Measurements from ENCODE around the gene FAM43B.
"Not testable (repeated sequence)": the region's sequence is repeated elsewhere in the genome, so short reads cannot be mapped to it uniquely, and the experiment has no call there.

Gene FAM43B

GRCh38 chr1:20551945-20552727 is at the start of gene FAM43B:
FAM43B (plus strand) TSS chr1:20552573; CDS start chr1:20552974, 401 bp downstream.
- no peaks in the 10 kb centered on the region for H3K9me3 Mint-ChIP-seq

GRCh38 chr1:20505488-20505887 is 46.9 kb upstream of the FAM43B start:
- peaks cover 28% of the 10 kb centered on the region for H3K4me1 Mint-ChIP-seq (ENCODE audit: low read depth)
- no peaks in the 10 kb centered on the region for H3K9me3 Mint-ChIP-seq
- H3K27ac Mint-ChIP-seq = no peak overlapping the region
- H3K4me3 Mint-ChIP-seq = no peak overlapping the region
- no peaks in the 10 kb centered on the region for H3K27me3 Mint-ChIP-seq
- H3K36me3 Mint-ChIP-seq (ENCODE audit: low read depth) = peaks cover 14% of the 10 kb centered on the region

More at GRCh38 chr1:20551945-20552727, at the start of gene FAM43B:
- Mint-ChIP-seq H3K27me3 (peaks cover 34% of the 10 kb centered on the region), H3K4me3 (no peak within 1 kb of the TSS), H3K36me3 (ENCODE audit: low read depth) (no peaks in the 10 kb centered on the region), H3K27ac (no peak within 1 kb of the TSS), H3K4me1 (ENCODE audit: low read depth) (peaks cover 3% of the 10 kb centered on the region)

- Mint-ChIP-seq H3K9me3 (no peaks in the 10 kb centered on the region), H3K4me3 (peak overlapping the region; percentile 94), H3K36me3 (ENCODE audit: low read depth) (peaks cover 5% of the 10 kb centered on the region), H3K4me1 (ENCODE audit: low read depth) (peaks cover 28% of the 10 kb centered on the region), H3K27ac (peak overlapping the region; percentile 89), H3K27me3 (no peaks in the 10 kb centered on the region)
These were observed 45.2 kb upstream of the FAM43B start for GRCh38 chr1:20507248-20507563.

GRCh38 chr1:20507564-20508410 is 44.6 kb upstream of the FAM43B start, which contains the start of gene MUL1:
MUL1 (minus strand) TSS chr1:20508151; CDS start chr1:20508024, 127 bp downstream.
- Mint-ChIP-seq H3K9me3 (no peaks in the 10 kb centered on the region), H3K36me3 (ENCODE audit: low read depth) (peaks cover 5% of the 10 kb centered on the region), H3K4me3 (peak within 1 kb of the TSS; percentile 94), H3K27me3 (no peaks in the 10 kb centered on the region), H3K4me1 (ENCODE audit: low read depth) (peaks cover 28% of the 10 kb centered on the region), H3K27ac (peak within 1 kb of the TSS; percentile 89)

GRCh38 chr1:20508411-20508771 is 44.0 kb upstream of the FAM43B start:
- peak overlapping the region; percentile 94 for H3K4me3 Mint-ChIP-seq
- no peaks in the 10 kb centered on the region for H3K9me3 Mint-ChIP-seq
- no peaks in the 10 kb centered on the region for H3K27me3 Mint-ChIP-seq
- H3K27ac Mint-ChIP-seq = peak overlapping the region; percentile 89
- peaks cover 28% of the 10 kb centered on the region for H3K4me1 Mint-ChIP-seq (ENCODE audit: low read depth)
- H3K36me3 Mint-ChIP-seq (ENCODE audit: low read depth) = peaks cover 5% of the 10 kb centered on the region

- Mint-ChIP-seq H3K4me1 (ENCODE audit: low read depth) (peaks cover 6% of the 10 kb centered on the region), H3K36me3 (ENCODE audit: low read depth) (no peaks in the 10 kb centered on the region), H3K27me3 (peaks cover 10% of the 10 kb centered on the region), H3K27ac (no peak overlapping the region), H3K4me3 (no peak overlapping the region), H3K9me3 (no peaks in the 10 kb centered on the region)
These were observed 40.6 kb upstream of the FAM43B start for GRCh38 chr1:20511518-20512428.

- H3K27ac Mint-ChIP-seq; H3K4me3 Mint-ChIP-seq; H3K36me3 Mint-ChIP-seq (ENCODE audit: low read depth); H3K4me1 Mint-ChIP-seq (ENCODE audit: low read depth); H3K9me3 Mint-ChIP-seq: not testable (repeated sequence)
- H3K27me3 Mint-ChIP-seq = peaks cover 29% of the 10 kb centered on the region
These were observed 32.6 kb upstream of the FAM43B start for GRCh38 chr1:20519609-20520262.

GRCh38 chr1:20521960-20522861 is 30.2 kb upstream of the FAM43B start:
- Mint-ChIP-seq H3K27ac (no peak overlapping the region), H3K4me1 (ENCODE audit: low read depth) (peaks cover 3% of the 10 kb centered on the region), H3K27me3 (peaks cover 36% of the 10 kb centered on the region), H3K36me3 (ENCODE audit: low read depth) (no peaks in the 10 kb centered on the region), H3K4me3 (no peak overlapping the region), H3K9me3 (no peaks in the 10 kb centered on the region)

- peaks cover 3% of the 10 kb centered on the region for H3K4me1 Mint-ChIP-seq (ENCODE audit: low read depth)
- H3K27me3 Mint-ChIP-seq = peaks cover 56% of the 10 kb centered on the region
- no peaks in the 10 kb centered on the region for H3K36me3 Mint-ChIP-seq (ENCODE audit: low read depth)
- no peaks in the 10 kb centered on the region for H3K9me3 Mint-ChIP-seq
- H3K27ac Mint-ChIP-seq = no peak overlapping the region
- no peak overlapping the region for H3K4me3 Mint-ChIP-seq
These were observed 26.1 kb upstream of the FAM43B start for GRCh38 chr1:20526267-20526666.

GRCh38 chr1:20528221-20528620 is 24.2 kb upstream of the FAM43B start:
- Mint-ChIP-seq H3K4me3 (no peak overlapping the region), H3K9me3 (no peaks in the 10 kb centered on the region), H3K27me3 (peaks cover 57% of the 10 kb centered on the region), H3K36me3 (ENCODE audit: low read depth) (no peaks in the 10 kb centered on the region), H3K4me1 (ENCODE audit: low read depth) (no peaks in the 10 kb centered on the region), H3K27ac (no peak overlapping the region)

GRCh38 chr1:20530306-20530705 is 22.1 kb upstream of the FAM43B start:
- no peak overlapping the region for H3K4me3 Mint-ChIP-seq
- H3K9me3 Mint-ChIP-seq = no peaks in the 10 kb centered on the region
- H3K36me3 Mint-ChIP-seq (ENCODE audit: low read depth) = no peaks in the 10 kb centered on the region
- no peak overlapping the region for H3K27ac Mint-ChIP-seq
- H3K4me1 Mint-ChIP-seq (ENCODE audit: low read depth) = no peaks in the 10 kb centered on the region
- H3K27me3 Mint-ChIP-seq = peaks cover 62% of the 10 kb centered on the region

GRCh38 chr1:20530901-20531300 is 21.5 kb upstream of the FAM43B start:
- Mint-ChIP-seq H3K9me3 (no peaks in the 10 kb centered on the region), H3K36me3 (ENCODE audit: low read depth) (no peaks in the 10 kb centered on the region), H3K27me3 (peaks cover 63% of the 10 kb centered on the region), H3K27ac (no peak overlapping the region), H3K4me3 (no peak overlapping the region), H3K4me1 (ENCODE audit: low read depth) (no peaks in the 10 kb centered on the region)

GRCh38 chr1:20533635-20534034 is 18.7 kb upstream of the FAM43B start:
- Mint-ChIP-seq H3K9me3 (no peaks in the 10 kb centered on the region), H3K4me3 (no peak overlapping the region), H3K27ac (no peak overlapping the region), H3K36me3 (ENCODE audit: low read depth) (no peaks in the 10 kb centered on the region), H3K4me1 (ENCODE audit: low read depth) (no peaks in the 10 kb centered on the region), H3K27me3 (peaks cover 56% of the 10 kb centered on the region)
